Suprapubic skin (tissue), 4 donors: ENCODE data around the gene GALNT12. TPM values are rescaled to one million over a fixed set of nuclear protein-coding genes. Genes with fewer than 3 reads are reported as not detected.

ENCODE experiments used
- DNase-seq, 2 donors: peaks; one replicate each; pipeline ENCODE4 v3.0.0-alpha.2; 2019; ENCODE audit warnings: low spot score in 2 of 2
- H3K27ac ChIP-seq: fragments of 200-600 bp; sonication (generic); one replicate; pipeline ENCODE4 v1.5.1; 2019
- H3K27me3 ChIP-seq: fragments of 200-600 bp; sonication (generic); one replicate; pipeline ENCODE4 v1.5.1; 2019
- H3K36me3 ChIP-seq: fragments of 200-600 bp; sonication (generic); one replicate; pipeline ENCODE4 v1.5.1; 2019
- H3K4me1 ChIP-seq: fragments of 200-600 bp; sonication (generic); one replicate; pipeline ENCODE4 v1.5.1; 2019
- H3K4me3 ChIP-seq: fragments of 200-600 bp; sonication (generic); one replicate; pipeline ENCODE4 v1.5.1; 2019; ENCODE audit warnings: mild to moderate bottlenecking
- H3K9me3 ChIP-seq: fragments of 200-600 bp; sonication (generic); one replicate; pipeline ENCODE4 v1.5.1; 2019
- EP300 ChIP-seq: sonication (generic); formaldehyde crosslinking; IDR thresholded peaks from one replicate; pipeline ENCODE4 v1.6.1; 2017; ENCODE audit warnings: antibody characterized with exemption
- POLR2A ChIP-seq, 2 donors: fragments of 450-650 bp; IDR thresholded peaks; one replicate each; pipeline ENCODE4 v1.6.1; 2017; ENCODE audit warnings: antibody characterized with exemption in 2 of 2, mild to moderate bottlenecking in 2 of 2, moderate library complexity in 2 of 2
- POLR2AphosphoS5 ChIP-seq, 3 donors: sonication (generic); formaldehyde crosslinking; IDR thresholded peaks; one replicate each; pipeline ENCODE4 v1.6.1; 2017; ENCODE audit warnings: antibody characterized with exemption in 3 of 3
- WGBS: methylation state at CpG from one replicate; pipeline ENCODE4 v1.1.5; 2018; 5-methylcytosine and 5-hydroxymethylcytosine counted together
- total RNA-seq, 4 donors: library from RNA; depleted of rRNA; stranded (reverse); fragments of >200 nt; gene quantifications; one replicate each; pipeline ENCODE4 v1.1.0, GENCODE V29; 2016
- TF ChIP-seq, protein P1 (sequence below), 2 donors: fragments of 200-600 bp in 1 of 2; fragments of 450-650 bp in 1 of 2; sonication (generic) in 1 of 2; IDR thresholded peaks; one replicate each; pipeline ENCODE4 v1.5.1; 2016 to 2019; ENCODE audit warnings: antibody characterized with exemption in 2 of 2, mild to moderate bottlenecking in 1 of 2, moderate library complexity in 1 of 2

Gene GALNT12
- total RNA-seq, 4 donors from 2014 or later, result 1.4 to 8.0 (median 5.5) TPM

DNA sequence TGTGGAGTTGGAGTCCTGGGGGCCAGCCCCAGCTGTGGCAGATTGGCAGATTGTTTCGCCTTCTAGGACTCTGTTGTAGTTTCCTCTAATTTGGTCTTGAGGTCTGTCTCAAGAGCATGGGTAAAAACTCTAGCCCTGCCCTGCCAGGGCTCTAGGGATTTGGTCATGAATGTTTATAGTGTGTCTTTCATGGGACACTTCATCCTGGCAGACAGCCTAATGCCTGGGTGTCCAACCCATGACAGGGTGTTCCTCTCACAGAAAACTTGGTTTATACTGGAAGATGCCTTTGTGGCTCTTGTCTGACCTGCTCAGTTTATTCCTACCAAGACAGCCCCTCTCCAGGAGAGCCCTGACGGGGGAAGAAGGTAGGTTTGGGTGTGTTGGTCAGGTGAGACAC lies 45.5 kb downstream of the GALNT12 start:
- H3K36me3 ChIP-seq, result no peaks in the 10 kb centered on the region

DNA sequence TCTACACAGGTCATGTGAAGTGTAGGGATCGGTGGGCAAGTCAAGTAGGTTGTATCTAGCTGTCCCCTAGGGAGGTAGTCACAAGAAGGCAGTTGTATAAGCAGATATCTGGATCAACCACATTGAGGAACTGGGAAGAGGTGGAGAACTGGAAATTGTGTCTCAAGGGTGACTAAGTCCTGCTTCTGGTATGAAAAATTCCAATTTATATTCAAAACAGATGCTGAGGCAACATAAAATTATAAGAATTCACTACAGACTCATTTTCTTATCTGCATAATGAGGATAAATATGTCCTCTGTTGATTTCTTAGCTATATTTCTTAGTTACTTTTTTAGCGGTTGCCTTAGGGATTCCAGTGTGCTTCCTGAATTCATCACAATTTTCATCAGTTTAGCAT lies 46.8 kb downstream of the GALNT12 start:
- DNase-seq, result no peak
- no peaks in the 10 kb centered on the region for H3K9me3 ChIP-seq
- 59% methylated on average over 2 of the region's 2 CpGs for WGBS
- no peak for TF ChIP-seq POLR2A (IDR thresholded peaks at IDR 0.05)
- TF ChIP-seq, protein P1, sequence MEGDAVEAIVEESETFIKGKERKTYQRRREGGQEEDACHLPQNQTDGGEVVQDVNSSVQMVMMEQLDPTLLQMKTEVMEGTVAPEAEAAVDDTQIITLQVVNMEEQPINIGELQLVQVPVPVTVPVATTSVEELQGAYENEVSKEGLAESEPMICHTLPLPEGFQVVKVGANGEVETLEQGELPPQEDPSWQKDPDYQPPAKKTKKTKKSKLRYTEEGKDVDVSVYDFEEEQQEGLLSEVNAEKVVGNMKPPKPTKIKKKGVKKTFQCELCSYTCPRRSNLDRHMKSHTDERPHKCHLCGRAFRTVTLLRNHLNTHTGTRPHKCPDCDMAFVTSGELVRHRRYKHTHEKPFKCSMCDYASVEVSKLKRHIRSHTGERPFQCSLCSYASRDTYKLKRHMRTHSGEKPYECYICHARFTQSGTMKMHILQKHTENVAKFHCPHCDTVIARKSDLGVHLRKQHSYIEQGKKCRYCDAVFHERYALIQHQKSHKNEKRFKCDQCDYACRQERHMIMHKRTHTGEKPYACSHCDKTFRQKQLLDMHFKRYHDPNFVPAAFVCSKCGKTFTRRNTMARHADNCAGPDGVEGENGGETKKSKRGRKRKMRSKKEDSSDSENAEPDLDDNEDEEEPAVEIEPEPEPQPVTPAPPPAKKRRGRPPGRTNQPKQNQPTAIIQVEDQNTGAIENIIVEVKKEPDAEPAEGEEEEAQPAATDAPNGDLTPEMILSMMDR (IDR thresholded peaks at IDR 0.05), result no peak
- no peak for TF ChIP-seq EP300
- no peak for TF ChIP-seq POLR2AphosphoS5 (IDR thresholded peaks at IDR 0.05)
- no peaks in the 10 kb centered on the region for H3K27me3 ChIP-seq
- no peaks in the 10 kb centered on the region for H3K4me1 ChIP-seq
- no peak overlapping the region for H3K4me3 ChIP-seq
- H3K36me3 ChIP-seq, result no peaks in the 10 kb centered on the region
- H3K27ac ChIP-seq, result no peak overlapping the region

More for the DNA sequence above, 45.5 kb downstream of the GALNT12 start:
- H3K4me1 ChIP-seq, result no peaks in the 10 kb centered on the region
- no peak for DNase-seq
- no peak overlapping the region for H3K27ac ChIP-seq
- H3K4me3 ChIP-seq, result no peak overlapping the region
- no peaks in the 10 kb centered on the region for H3K9me3 ChIP-seq
- H3K27me3 ChIP-seq, result no peaks in the 10 kb centered on the region
- TF ChIP-seq, protein P1 (IDR thresholded peaks at IDR 0.05), result no peak
- no peak for TF ChIP-seq POLR2A (IDR thresholded peaks at IDR 0.05)
- TF ChIP-seq EP300, result no peak
- TF ChIP-seq POLR2AphosphoS5 (IDR thresholded peaks at IDR 0.05), result no peak
- 94% methylated on average over 2 of the region's 2 CpGs for WGBS

DNA sequence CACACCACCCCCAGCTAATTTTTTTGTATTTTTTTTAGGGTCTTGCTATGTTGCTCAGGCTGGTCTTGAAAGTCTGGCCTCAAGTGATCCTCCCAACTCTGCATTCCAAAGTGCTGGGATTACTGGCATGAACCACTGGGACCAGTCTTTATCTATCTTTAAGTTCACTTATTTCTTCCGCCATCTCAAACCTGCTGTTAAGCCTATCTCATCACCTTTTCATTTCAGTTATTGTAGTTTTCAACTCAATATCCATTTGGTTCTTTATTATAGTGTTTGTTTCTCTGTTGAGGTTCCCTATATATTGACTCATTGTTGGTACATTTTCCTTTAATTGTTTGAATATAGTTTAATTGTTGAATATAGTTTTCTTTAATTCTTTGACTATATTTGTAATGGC lies 48.1 kb downstream of the GALNT12 start:
- Histone ChIP-seq H3K36me3 (no peaks in the 10 kb centered on the region), H3K4me3 (no peak overlapping the region), H3K9me3 (no peaks in the 10 kb centered on the region), H3K27me3 (no peaks in the 10 kb centered on the region), H3K27ac (no peak overlapping the region), H3K4me1 (no peaks in the 10 kb centered on the region)
- no peak for DNase-seq
- WGBS, result 100% methylated on average over 1 of the region's 1 CpG
- TF ChIP-seq, protein P1 (IDR thresholded peaks at IDR 0.05), result no peak
- TF ChIP-seq POLR2AphosphoS5 (IDR thresholded peaks at IDR 0.05) (no peak), POLR2A (IDR thresholded peaks at IDR 0.05) (no peak), EP300 (no peak)

DNA sequence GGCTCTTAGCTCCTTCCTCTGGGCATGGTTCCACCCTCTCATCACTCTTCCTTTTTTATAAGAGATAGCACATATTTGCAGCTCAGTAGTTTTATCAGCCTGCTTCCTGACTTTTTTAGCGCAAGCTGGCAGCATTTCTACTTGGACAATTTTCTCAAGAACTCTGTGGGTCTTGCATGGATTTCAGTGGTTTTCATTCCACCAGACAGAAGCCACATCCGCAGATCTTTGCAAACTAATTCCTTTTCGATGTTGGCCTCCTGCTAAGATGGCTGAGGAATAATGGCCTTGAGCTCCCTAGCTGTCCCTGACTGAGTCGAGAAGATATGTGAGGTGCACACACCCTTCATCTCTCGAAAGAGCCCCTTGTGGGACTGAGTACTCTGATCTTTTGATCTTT lies 49.5 kb downstream of the GALNT12 start:
- Histone ChIP-seq H3K36me3 (no peaks in the 10 kb centered on the region), H3K27me3 (no peaks in the 10 kb centered on the region), H3K27ac (no peak overlapping the region), H3K4me1 (peaks cover 12% of the 10 kb centered on the region), H3K9me3 (no peaks in the 10 kb centered on the region), H3K4me3 (no peak overlapping the region)
- WGBS, result 77% methylated on average over 5 of the region's 5 CpGs
- TF ChIP-seq POLR2AphosphoS5 (IDR thresholded peaks at IDR 0.05), result no peak
- no peak for TF ChIP-seq POLR2A (IDR thresholded peaks at IDR 0.05)
- no peak for TF ChIP-seq EP300
- TF ChIP-seq, protein P1 (IDR thresholded peaks at IDR 0.05), result no peak
- DNase-seq, result no peak

DNA sequence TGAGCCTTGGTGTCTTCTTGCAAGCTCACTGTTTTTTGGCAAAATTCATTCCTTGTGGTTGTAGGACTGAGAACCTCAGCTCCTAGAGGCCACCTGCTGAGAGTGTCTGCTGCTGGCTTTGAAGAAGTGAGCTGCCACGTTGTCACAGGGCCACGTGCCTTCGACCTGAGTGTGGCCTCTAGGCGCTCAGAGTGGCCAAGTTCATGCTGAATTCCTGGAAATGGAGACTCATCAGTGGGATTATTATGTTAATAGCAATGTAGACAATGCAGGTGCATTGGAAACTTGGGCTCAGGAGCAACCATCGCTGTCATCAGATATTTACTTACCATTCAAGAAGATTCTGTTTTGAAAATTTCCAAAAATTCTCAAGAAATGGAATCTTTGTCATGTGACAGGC lies 52.5 kb downstream of the GALNT12 start:
- H3K27ac ChIP-seq, result no peak overlapping the region
- WGBS, result 88% methylated on average over 5 of the region's 5 CpGs
- TF ChIP-seq, protein P1 (IDR thresholded peaks at IDR 0.05), result no peak
- no peak for TF ChIP-seq POLR2AphosphoS5 (IDR thresholded peaks at IDR 0.05)
- TF ChIP-seq EP300, result no peak
- no peak for TF ChIP-seq POLR2A (IDR thresholded peaks at IDR 0.05)

More for the DNA sequence above, 52.5 kb downstream of the GALNT12 start:
- H3K4me3 ChIP-seq, result no peak overlapping the region
- no peaks in the 10 kb centered on the region for H3K27me3 ChIP-seq
- H3K4me1 ChIP-seq, result peaks cover 30% of the 10 kb centered on the region
- no peaks in the 10 kb centered on the region for H3K9me3 ChIP-seq
- no peaks in the 10 kb centered on the region for H3K36me3 ChIP-seq
- DNase-seq, result no peak
